HG03558 (cell line): ENCODE results near the gene PTPRU.

Source experiments
- ATAC-seq: cut with Tn5 transposase; IDR thresholded peaks from one replicate; pipeline ENCODE4 v1.9.1; 2021; ENCODE audit warnings: moderate number of reproducible peaks; ENCODE audit not compliant: unreplicated experiment; ENCODE audit errors: extremely low read depth

Gene PTPRU

GRCh38 chr1:29259802-29260441 lies 23.6 kb downstream of the PTPRU start:
- ATAC-seq, result no peak

GRCh38 chr1:29260531-29260930 lies 24.2 kb downstream of the PTPRU start:
- no peak for ATAC-seq

- no peak for ATAC-seq
These were observed 28.6 kb downstream of the PTPRU start for GRCh38 chr1:29264773-29265389.

GRCh38 chr1:29266912-29267311 lies 30.6 kb downstream of the PTPRU start:
- no peak for ATAC-seq

GRCh38 chr1:29267321-29268070 lies 31.2 kb downstream of the PTPRU start:
- ATAC-seq, result no peak

- no peak for ATAC-seq
These were observed 33.1 kb downstream of the PTPRU start for GRCh38 chr1:29269382-29269781.

GRCh38 chr1:29270929-29271521 lies 34.7 kb downstream of the PTPRU start:
- ATAC-seq, result no peak

GRCh38 chr1:29271724-29272123 lies 35.4 kb downstream of the PTPRU start:
- ATAC-seq, result no peak

- no peak for ATAC-seq
These were observed 36.0 kb downstream of the PTPRU start for GRCh38 chr1:29272147-29272907.

GRCh38 chr1:29275435-29275834 lies 39.1 kb downstream of the PTPRU start:
- ATAC-seq, result no peak

GRCh38 chr1:29278124-29278523 lies 41.8 kb downstream of the PTPRU start:
- ATAC-seq, result no peak

- no peak for ATAC-seq
These were observed 43.1 kb downstream of the PTPRU start for GRCh38 chr1:29279406-29279805.

GRCh38 chr1:29279951-29280391 lies 43.6 kb downstream of the PTPRU start:
- no peak for ATAC-seq

GRCh38 chr1:29280409-29281131 lies 44.2 kb downstream of the PTPRU start:
- no peak for ATAC-seq

GRCh38 chr1:29281571-29281970 lies 45.2 kb downstream of the PTPRU start:
- no peak for ATAC-seq

- no peak for ATAC-seq
These were observed 46.0 kb downstream of the PTPRU start for GRCh38 chr1:29282135-29282923.

GRCh38 chr1:29282924-29283803 lies 46.8 kb downstream of the PTPRU start:
- no peak for ATAC-seq

- ATAC-seq, result no peak
These were observed 47.5 kb downstream of the PTPRU start for GRCh38 chr1:29283804-29284195.
